HepG2 (cell line): ENCODE results near the gene TBC1D10B. TPM values are rescaled to one million over a fixed set of nuclear protein-coding genes. Genes with fewer than 3 reads are reported as not detected.

ENCODE experiments used
- ATAC-seq: fragments of 200-7000 bp; cut with Tn5 transposase; 3 replicates; pipeline ENCODE4 v1.9.1; 2020; ENCODE audit warnings: mild to moderate bottlenecking, moderate library complexity
- BruUV-seq: library from RNA; stranded (reverse); fragments of 400-500 nt; replicated peaks from 2 replicates; lab custom pipeline; 2021; lab: Mats Ljungman, UMichigan
- CTCF ChIA-PET: fragments of 300-600 bp; formaldehyde crosslinking; extraction: SDS; loops from one replicate; lab custom pipeline; 2021; ENCODE audit warnings: low total read pairs, inconsistent platforms, low intra/inter-chr PET ratio; lab: Yijun Ruan, JAX
- POLR2A ChIA-PET: fragments of 350-600 bp; sonication (Branson Sonifier 250); formaldehyde crosslinking; loops from one replicate; lab custom pipeline; 2020; ENCODE audit warnings: antibody characterized with exemption, inconsistent platforms; lab: Yijun Ruan, JAX
- DNase-seq: peaks from one replicate; pipeline ENCODE4 v3.0.0-alpha.2; 2015; ENCODE audit warnings: low spot score
- FAIRE-seq: peaks from 3 replicates; lab custom pipeline; 2011; peaks lifted over from hg19 to GRCh38; lab: Jason Lieb, UNC
- H2AFZ ChIP-seq: one replicate; pipeline ENCODE4 v1.6.1; 2011; ENCODE audit warnings: low read length, inconsistent platforms
- H3K27ac ChIP-seq: fragments of 300-600 bp; 3 replicates; pipeline ENCODE4 v1.8.0; 2011; ENCODE audit warnings: mixed run types, mild to moderate bottlenecking, mixed read lengths, low read length, inconsistent platforms; ENCODE audit not compliant: insufficient read depth; ENCODE audit errors: extremely low read length
- H3K27me3 ChIP-seq, 2 experiments: fragments of 200-600 bp in 1 of 2; 2 replicates in 1 of 2; 3 replicates in 1 of 2; pipeline versions ENCODE4 v1.6.0 to v1.8.0; 2011; ENCODE audit warnings: low read length in 2 of 2, mild to moderate bottlenecking in 2 of 2, moderate library complexity in 2 of 2, inconsistent platforms in 1 of 2; ENCODE audit not compliant: insufficient read depth in 2 of 2, control insufficient read depth in 1 of 2
- H3K36me3 ChIP-seq, 2 experiments: fragments of 200-600 bp in 1 of 2; replicated peaks in 1 of 2; 2 replicates in 1 of 2; 3 replicates in 1 of 2; pipeline versions ENCODE4 v1.5.1 to v1.8.0; 2011; ENCODE audit warnings: low read length in 2 of 2, inconsistent platforms in 1 of 2; ENCODE audit not compliant: insufficient read depth in 2 of 2, control insufficient read depth in 1 of 2
- H3K4me1 ChIP-seq: 2 replicates; pipeline ENCODE4 v1.5.1; 2012; ENCODE audit warnings: low read length, inconsistent platforms; ENCODE audit not compliant: insufficient read depth
- H3K4me2 ChIP-seq: 2 replicates; pipeline ENCODE4 v1.6.0; 2011; ENCODE audit warnings: low read depth, low read length, inconsistent platforms
- H3K4me3 ChIP-seq, 3 experiments: fragments of 200-600 bp in 1 of 3; sonication (generic), shearing (Covaris generic) in 1 of 3; replicated peaks in 1 of 3; 2 replicates each; pipeline ENCODE4 v1.5.1; 2011 to 2016; ENCODE audit warnings: low read length in 3 of 3, inconsistent platforms in 2 of 3, low read depth in 2 of 3, mild to moderate bottlenecking in 2 of 3, control low read depth in 1 of 3, mixed read lengths in 1 of 3; ENCODE audit not compliant: insufficient read depth in 1 of 3
- H3K79me2 ChIP-seq: one replicate; pipeline ENCODE4 v1.6.1; 2011; ENCODE audit warnings: low read length, inconsistent platforms; ENCODE audit not compliant: insufficient read depth
- H3K9ac ChIP-seq: 2 replicates; pipeline ENCODE4 v1.6.0; 2011; ENCODE audit warnings: mild to moderate bottlenecking, low read depth, low read length, inconsistent platforms; ENCODE audit not compliant: insufficient read depth
- H3K9me3 ChIP-seq: 2 replicates; pipeline ENCODE4 v1.5.1; 2012; ENCODE audit warnings: mild to moderate bottlenecking, low read length
- H4K20me1 ChIP-seq: 2 replicates; pipeline ENCODE4 v1.6.0; 2011; ENCODE audit warnings: inconsistent platforms, mild to moderate bottlenecking, low read length, moderate library complexity; ENCODE audit not compliant: insufficient read depth
- EZH2 ChIP-seq: conservative IDR thresholded peaks from 2 replicates; pipeline ENCODE4 v1.6.1; 2012; ENCODE audit warnings: mild to moderate bottlenecking, low read depth, low read length, moderate library complexity
- RBFOX2 ChIP-seq: fragments of 200-400 bp; formaldehyde crosslinking; IDR thresholded peaks from 2 replicates; pipeline ENCODE4 v1.6.1; 2017; ENCODE audit warnings: low read depth, mild to moderate bottlenecking, low read length
- ZNF138 ChIP-seq: sonication (generic); formaldehyde crosslinking; IDR thresholded peaks from 2 replicates; pipeline ENCODE4 v1.5.0; 2020; ENCODE audit warnings: mild to moderate bottlenecking, low read depth, missing genetic modification reagents
- WGBS: methylation state at CpG from one replicate; pipeline ENCODE4 v1.1.6; 2017; ENCODE audit warnings: low lambda C conversion rate; 5-methylcytosine and 5-hydroxymethylcytosine counted together
- in situ Hi-C: cut with HindIII; loops from 2 replicates; pipeline ENCODE4 v1.10.0; 2017; ENCODE audit warnings: low pct_unique_long_range_greater_than_20kb; ENCODE audit not compliant: extremely low pct_ligation_motif_present
- intact Hi-C: fragments of 100-400 bp; cut with micrococcal nuclease; formaldehyde crosslinking; loops from one replicate; pipeline ENCODE4 v1.10.0; 2022; ENCODE audit not compliant: unreplicated experiment
- polyA plus RNA-seq, 8 experiments: library from polyadenylated mRNA; depleted of rRNA in 3 of 8; stranded (reverse) in 7 of 8; unstranded in 1 of 8; fragments of >200 nt; fragmentation: Illumina TruSeq in 4 of 8; extraction: Trizol in 4 of 8; gene quantifications; 2 replicates each; pipeline versions ENCODE4 v1.2.1 to v1.2.3, GENCODE V29; 2011 to 2016; ENCODE audit warnings: low read depth in 4 of 8, missing spikeins in 1 of 8, mixed read lengths in 1 of 8; ENCODE audit not compliant: insufficient read depth in 1 of 8
- total RNA-seq, 5 experiments: library from RNA; depleted of rRNA; stranded (reverse); fragments of >200 nt; fragmentation: Illumina TruSeq; extraction: Trizol; gene quantifications; 2 replicates each; pipeline ENCODE4 v1.2.3, GENCODE V29; 2016; ENCODE audit warnings: low read depth in 1 of 5
- TF ChIP-seq, protein P1 (sequence below): sonication (generic); formaldehyde crosslinking; IDR thresholded peaks from 2 replicates; pipeline ENCODE4 v1.5.1; 2020; ENCODE audit warnings: mild to moderate bottlenecking, missing genetic modification reagents, borderline replicate concordance

Gene TBC1D10B
- total and polyA plus RNA-seq, 2 of the 13 experiments (the other 11 are each of a cell fraction or from before 2014, with no cell fraction given) = 15.7 to 24.8 TPM

DNA sequence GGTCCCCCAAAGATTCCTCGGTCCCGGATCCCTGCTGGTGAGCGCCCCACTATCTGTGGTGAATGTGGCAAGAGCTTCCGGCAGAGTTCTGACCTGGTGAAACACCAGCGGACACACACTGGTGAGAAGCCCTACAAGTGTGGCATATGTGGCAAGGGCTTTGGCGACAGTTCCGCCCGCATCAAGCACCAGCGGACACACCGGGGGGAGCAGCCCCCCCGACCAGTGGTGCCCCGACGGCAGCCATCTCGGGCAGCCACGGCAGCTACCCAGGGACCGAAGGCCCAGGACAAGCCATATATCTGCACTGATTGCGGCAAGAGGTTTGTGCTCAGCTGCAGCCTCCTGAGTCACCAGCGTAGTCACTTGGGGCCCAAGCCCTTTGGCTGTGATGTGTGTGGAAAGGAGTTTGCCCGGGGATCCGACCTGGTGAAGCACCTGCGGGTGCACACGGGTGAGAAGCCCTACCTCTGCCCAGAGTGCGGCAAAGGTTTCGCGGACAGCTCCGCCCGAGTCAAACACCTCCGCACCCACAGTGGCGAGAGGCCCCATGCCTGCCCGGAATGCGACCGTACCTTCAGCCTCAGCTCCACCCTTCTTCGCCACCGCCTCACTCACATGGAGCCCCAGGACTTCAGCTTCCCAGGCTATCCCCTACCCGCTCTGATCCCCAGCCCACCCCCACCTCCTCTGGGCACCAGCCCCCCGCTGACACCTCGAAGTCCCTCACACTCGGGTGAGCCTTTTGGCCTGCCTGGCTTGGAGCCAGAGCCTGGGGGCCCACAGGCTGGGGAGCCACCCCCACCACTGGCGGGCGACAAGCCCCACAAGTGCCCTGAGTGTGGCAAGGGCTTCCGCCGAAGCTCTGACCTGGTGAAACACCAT is 27.7 kb upstream of the TBC1D10B start:
- WGBS = 98% methylated on average over 28 of the region's 42 CpGs
- no peak overlapping the region for H2AFZ ChIP-seq
- no peaks in the 10 kb centered on the region for H3K9me3 ChIP-seq
- ATAC-seq = no peak
- BruUV-seq = no TSS peak
- H3K36me3 ChIP-seq = peaks cover 3 to 17% of the 10 kb centered on the region in 2 experiments; a peak in 4 of 5 replicates
- H3K4me3 ChIP-seq = no peak overlapping the region
- no peak overlapping the region for H3K27ac ChIP-seq
- H3K27me3 ChIP-seq = no peaks in the 10 kb centered on the region
- CTCF ChIA-PET = no interaction called here
- H3K79me2 ChIP-seq = peaks cover 17% of the 10 kb centered on the region
- H3K9ac ChIP-seq = no peak overlapping the region
- POLR2A ChIA-PET = interaction anchor here (2.9 kb wide), 1 partner anchor 10 kb away, joined by 16 read pairs; the partner anchor contains the start of gene ZNF771
- intact Hi-C loops = no loop called here
- FAIRE-seq = no peak
- TF ChIP-seq RBFOX2 (peak; percentile 13), EZH2 (no peak), ZNF138 (CRISPR knock-in tag) (no peak)
- TF ChIP-seq, protein P1, sequence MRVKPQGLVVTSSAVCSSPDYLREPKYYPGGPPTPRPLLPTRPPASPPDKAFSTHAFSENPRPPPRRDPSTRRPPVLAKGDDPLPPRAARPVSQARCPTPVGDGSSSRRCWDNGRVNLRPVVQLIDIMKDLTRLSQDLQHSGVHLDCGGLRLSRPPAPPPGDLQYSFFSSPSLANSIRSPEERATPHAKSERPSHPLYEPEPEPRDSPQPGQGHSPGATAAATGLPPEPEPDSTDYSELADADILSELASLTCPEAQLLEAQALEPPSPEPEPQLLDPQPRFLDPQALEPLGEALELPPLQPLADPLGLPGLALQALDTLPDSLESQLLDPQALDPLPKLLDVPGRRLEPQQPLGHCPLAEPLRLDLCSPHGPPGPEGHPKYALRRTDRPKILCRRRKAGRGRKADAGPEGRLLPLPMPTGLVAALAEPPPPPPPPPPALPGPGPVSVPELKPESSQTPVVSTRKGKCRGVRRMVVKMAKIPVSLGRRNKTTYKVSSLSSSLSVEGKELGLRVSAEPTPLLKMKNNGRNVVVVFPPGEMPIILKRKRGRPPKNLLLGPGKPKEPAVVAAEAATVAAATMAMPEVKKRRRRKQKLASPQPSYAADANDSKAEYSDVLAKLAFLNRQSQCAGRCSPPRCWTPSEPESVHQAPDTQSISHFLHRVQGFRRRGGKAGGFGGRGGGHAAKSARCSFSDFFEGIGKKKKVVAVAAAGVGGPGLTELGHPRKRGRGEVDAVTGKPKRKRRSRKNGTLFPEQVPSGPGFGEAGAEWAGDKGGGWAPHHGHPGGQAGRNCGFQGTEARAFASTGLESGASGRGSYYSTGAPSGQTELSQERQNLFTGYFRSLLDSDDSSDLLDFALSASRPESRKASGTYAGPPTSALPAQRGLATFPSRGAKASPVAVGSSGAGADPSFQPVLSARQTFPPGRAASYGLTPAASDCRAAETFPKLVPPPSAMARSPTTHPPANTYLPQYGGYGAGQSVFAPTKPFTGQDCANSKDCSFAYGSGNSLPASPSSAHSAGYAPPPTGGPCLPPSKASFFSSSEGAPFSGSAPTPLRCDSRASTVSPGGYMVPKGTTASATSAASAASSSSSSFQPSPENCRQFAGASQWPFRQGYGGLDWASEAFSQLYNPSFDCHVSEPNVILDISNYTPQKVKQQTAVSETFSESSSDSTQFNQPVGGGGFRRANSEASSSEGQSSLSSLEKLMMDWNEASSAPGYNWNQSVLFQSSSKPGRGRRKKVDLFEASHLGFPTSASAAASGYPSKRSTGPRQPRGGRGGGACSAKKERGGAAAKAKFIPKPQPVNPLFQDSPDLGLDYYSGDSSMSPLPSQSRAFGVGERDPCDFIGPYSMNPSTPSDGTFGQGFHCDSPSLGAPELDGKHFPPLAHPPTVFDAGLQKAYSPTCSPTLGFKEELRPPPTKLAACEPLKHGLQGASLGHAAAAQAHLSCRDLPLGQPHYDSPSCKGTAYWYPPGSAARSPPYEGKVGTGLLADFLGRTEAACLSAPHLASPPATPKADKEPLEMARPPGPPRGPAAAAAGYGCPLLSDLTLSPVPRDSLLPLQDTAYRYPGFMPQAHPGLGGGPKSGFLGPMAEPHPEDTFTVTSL (CRISPR knock-in tag) = no peak
- TF ChIP-seq, all 625 proteins: peak for 1
- no peak for DNase-seq
- Histone ChIP-seq H3K4me2 (no peak overlapping the region), H4K20me1 (no peaks in the 10 kb centered on the region; the same call in 1 of the 2 replicates), H3K4me1 (peaks cover 60% of the 10 kb centered on the region)
- in situ Hi-C loops = no loop called here
